GM12878 (cell line): Measurements from ENCODE around the gene SBNO1. TPM values are rescaled to one million over a fixed set of nuclear protein-coding genes. Genes with fewer than 3 reads are reported as not detected.

Experiments used
- ATAC-seq: fragments of 200-7000 bp; cut with Tn5 transposase; 3 replicates; pipeline ENCODE4 v1.9.1; 2020; ENCODE audit warnings: mild to moderate bottlenecking, moderate library complexity
- BruUV-seq: library from RNA; stranded (reverse); fragments of 400-500 nt; replicated peaks from 2 replicates; lab custom pipeline; 2021; lab: Mats Ljungman, UMichigan
- CTCF ChIA-PET: fragments of 300-600 bp; sonication (Branson Sonifier 250); formaldehyde crosslinking; extraction: SDS; loops from one replicate; lab custom pipeline; 2021; ENCODE audit warnings: inconsistent platforms; lab: Yijun Ruan, JAX
- POLR2A ChIA-PET: fragments of 350-600 bp; formaldehyde crosslinking; extraction: SDS; loops from one replicate; lab custom pipeline; 2021; ENCODE audit warnings: inconsistent platforms; lab: Charles Lee
- RAD21 ChIA-PET: fragments of 300-600 bp; sonication (Branson Sonifier 250); formaldehyde crosslinking; loops from one replicate; lab custom pipeline; 2023; ENCODE audit warnings: antibody characterized with exemption; ENCODE audit not compliant: unreplicated experiment; lab: Charles Lee
- SMC1A ChIA-PET: fragments of 300-600 bp; sonication (Branson Sonifier 250); formaldehyde crosslinking; loops from one replicate; lab custom pipeline; 2023; ENCODE audit not compliant: unreplicated experiment, uncharacterized antibody; lab: Charles Lee
- DNase-seq: peaks from one replicate; pipeline ENCODE4 v3.0.0-alpha.2; 2011; ENCODE audit warnings: low read depth, low spot score
- FAIRE-seq: peaks from 3 replicates; lab custom pipeline; 2011; peaks lifted over from hg19 to GRCh38; lab: Jason Lieb, UNC
- H2AFZ ChIP-seq: 2 replicates; pipeline ENCODE4 v1.6.0; 2011; ENCODE audit warnings: low read depth, low read length, control low read depth; ENCODE audit not compliant: control insufficient read depth
- H3K27ac ChIP-seq: 2 replicates; pipeline ENCODE4 v1.5.1; 2011; ENCODE audit warnings: control low read depth; ENCODE audit not compliant: control insufficient read depth, insufficient read depth
- H3K27me3 ChIP-seq, 2 experiments: replicated peaks in 1 of 2; 2 replicates each; pipeline versions ENCODE4 v1.6.0 to v1.6.1; 2011; ENCODE audit warnings: low read length in 1 of 2; ENCODE audit not compliant: control insufficient read depth in 2 of 2, insufficient read depth in 2 of 2
- H3K36me3 ChIP-seq, 2 experiments: 2 replicates each; pipeline ENCODE4 v1.5.1; 2011; ENCODE audit warnings: low read length in 1 of 2; ENCODE audit not compliant: control insufficient read depth in 2 of 2, insufficient read depth in 2 of 2
- H3K4me1 ChIP-seq: 2 replicates; pipeline ENCODE4 v1.6.1; 2011; ENCODE audit warnings: mild to moderate bottlenecking, low read length, moderate library complexity, mixed read lengths; ENCODE audit not compliant: control insufficient read depth, insufficient read depth
- H3K4me2 ChIP-seq: 2 replicates; pipeline ENCODE4 v1.6.0; 2011; ENCODE audit warnings: control low read depth; ENCODE audit not compliant: control insufficient read depth, insufficient read depth
- H3K4me3 ChIP-seq: fragments of 200-600 bp; sonication (generic); 2 replicates; pipeline ENCODE4 v1.5.1; 2016
- H3K79me2 ChIP-seq: 2 replicates; pipeline ENCODE4 v1.6.0; 2011; ENCODE audit warnings: low read length; ENCODE audit not compliant: control insufficient read depth, insufficient read depth
- H3K9ac ChIP-seq: 2 replicates; pipeline ENCODE4 v1.8.0; 2011; ENCODE audit warnings: low read length, control low read depth, mixed read lengths; ENCODE audit not compliant: control insufficient read depth, insufficient read depth
- H3K9me3 ChIP-seq: replicated peaks from 3 replicates; pipeline ENCODE4 v1.5.1; 2011; ENCODE audit warnings: mild to moderate bottlenecking, low read length; ENCODE audit not compliant: control insufficient read depth, insufficient read depth
- H4K20me1 ChIP-seq: 2 replicates; pipeline ENCODE4 v1.6.0; 2011; ENCODE audit not compliant: control insufficient read depth, insufficient read depth
- ASH2L ChIP-seq: fragments of 300-600, 200-600 bp; sonication (generic); IDR thresholded peaks from 2 replicates; pipeline ENCODE4 v1.6.1; 2017; ENCODE audit warnings: low read depth, mild to moderate bottlenecking, borderline replicate concordance
- BCLAF1 ChIP-seq: fragments of 450-650 bp; IDR thresholded peaks from 2 replicates; pipeline ENCODE4 v1.6.1; 2017; ENCODE audit warnings: antibody characterized with exemption, mild to moderate bottlenecking, moderate library complexity
- CHD4 ChIP-seq: fragments of 200-600 bp; sonication (generic); IDR thresholded peaks from 2 replicates; pipeline ENCODE4 v1.6.1; 2016; ENCODE audit warnings: mild to moderate bottlenecking
- IRF3 ChIP-seq: fragments of 450-650 bp; IDR thresholded peaks from 2 replicates; pipeline ENCODE4 v1.6.1; 2014; ENCODE audit warnings: mild to moderate bottlenecking
- MXI1 ChIP-seq: fragments of 150-350 bp; IDR thresholded peaks from 2 replicates; pipeline ENCODE4 v1.6.1; 2011; ENCODE audit warnings: low read depth, mild to moderate bottlenecking, inconsistent platforms, low read length, improper control_type of control experiment
- RAD21 ChIP-seq: IDR thresholded peaks from 2 replicates; pipeline ENCODE4 v1.6.1; 2011; ENCODE audit warnings: mild to moderate bottlenecking, low read depth, low read length, moderate library complexity; ENCODE audit not compliant: insufficient read depth
- RAD51 ChIP-seq: fragments of 450-650 bp; IDR thresholded peaks from 2 replicates; pipeline ENCODE4 v1.6.1; 2016; ENCODE audit warnings: moderate library complexity, mild to moderate bottlenecking, inconsistent platforms
- TCF3 ChIP-seq: IDR thresholded peaks from 2 replicates; pipeline ENCODE4 v1.6.1; 2012; ENCODE audit warnings: low read depth, mild to moderate bottlenecking, low read length, borderline replicate concordance; ENCODE audit not compliant: insufficient read depth
- USF1 ChIP-seq: IDR thresholded peaks from 2 replicates; pipeline ENCODE4 v1.6.1; 2011; ENCODE audit warnings: borderline replicate concordance, low read depth, mild to moderate bottlenecking, moderate library complexity, mixed read lengths, low read length; ENCODE audit not compliant: insufficient read depth; ENCODE audit errors: extremely low read length
- USF2 ChIP-seq: IDR thresholded peaks from 2 replicates; pipeline ENCODE4 v1.6.1; 2011; ENCODE audit warnings: low read depth, low read length, improper control_type of control experiment, borderline replicate concordance
- WRNIP1 ChIP-seq: IDR thresholded peaks from 2 replicates; pipeline ENCODE4 v1.6.1; 2011; ENCODE audit warnings: low read depth, low read length, improper control_type of control experiment, borderline replicate concordance
- ZBTB4 ChIP-seq: fragments of 450-650 bp; formaldehyde crosslinking; IDR thresholded peaks from 2 replicates; pipeline ENCODE4 v1.4.0; 2022; ENCODE audit warnings: mild to moderate bottlenecking, moderate library complexity
- ZNF622 ChIP-seq: fragments of 450-650 bp; IDR thresholded peaks from 2 replicates; pipeline ENCODE4 v1.6.1; 2017; ENCODE audit warnings: mild to moderate bottlenecking, inconsistent platforms
- WGBS: methylation state at CpG from one replicate; pipeline ENCODE4 v1.1.6; 2016; ENCODE audit warnings: low lambda C conversion rate; ENCODE audit not compliant: insufficient replicate concordance, insufficient coverage; ENCODE audit errors: missing lambda C conversion rate; 5-methylcytosine and 5-hydroxymethylcytosine counted together
- in situ Hi-C: fragments of 300-500 bp; cut with MboI; formaldehyde crosslinking; loops from 9 replicates; pipeline ENCODE4 v1.14.3; 2018; ENCODE audit warnings: mixed read lengths
- intact Hi-C: fragments of 100-400 bp; cut with micrococcal nuclease; formaldehyde crosslinking; loops from one replicate; pipeline ENCODE4 v1.14.2; 2022; ENCODE audit not compliant: unreplicated experiment
- polyA plus RNA-seq, 11 experiments: library from polyadenylated mRNA; depleted of rRNA in 4 of 11; unstranded in 6 of 11; stranded (reverse) in 5 of 11; fragments of >200 nt; fragmentation: Nextera tagmentation in 4 of 11; fragmentation: Illumina TruSeq in 1 of 11; extraction: Ambion mirVana in 4 of 11; extraction: Trizol in 1 of 11; gene quantifications; 1 replicate in 1 of 11; 2 replicates in 10 of 11; pipeline versions ENCODE4 v1.2.1 to v1.2.3, GENCODE V29; 2011 to 2016; ENCODE audit warnings: inconsistent platforms in 2 of 11, missing spikeins in 2 of 11, low read depth in 1 of 11
- total RNA-seq, 4 experiments: library from RNA; depleted of rRNA in 3 of 4; stranded (reverse); fragments of >200 nt in 3 of 4; fragmentation: Illumina TruSeq in 1 of 4; extraction: Trizol in 1 of 4; gene quantifications; 2 replicates each; pipeline versions ENCODE4 v1.2.1 to v1.2.3, GENCODE V29; 2013 to 2021

SBNO1 gene
- total and polyA plus RNA-seq, 10 of the 15 experiments (the other 5 are each of a cell fraction or from before 2014, with no cell fraction given): 7.5 to 39.7 (median 20.9) TPM

- Histone ChIP-seq H3K4me2 (no peak overlapping the region), H3K27ac (no peak overlapping the region), H3K4me3 (no peak overlapping the region), H4K20me1 (no peaks in the 10 kb centered on the region), H3K36me3 (no peaks in the 10 kb centered on the region; a peak in 2 of 4 replicates), H3K27me3 (no peaks in the 10 kb centered on the region), H3K9ac (no peak overlapping the region), H3K4me1 (peaks cover 17% of the 10 kb centered on the region), H3K9me3 (no peaks in the 10 kb centered on the region), H3K79me2 (peaks cover 27% of the 10 kb centered on the region), H2AFZ (no peak overlapping the region)
- no TSS peak for BruUV-seq
- DNase-seq (no peak), ATAC-seq (no peak), FAIRE-seq (no peak)
- 78% methylated on average over 7 of the region's 7 CpGs for WGBS
- intact Hi-C loops: no loop called here
- ChIA-PET CTCF (interaction anchor here (0.5 to 2.1 kb wide), 2 partner anchors 210 to 314 kb away, joined by 5 to 8 read pairs; no protein-coding TSS in a partner anchor), RAD21 (no interaction called here), POLR2A (interaction anchor here (0.5 to 1.3 kb wide), 2 partner anchors 35 to 106 kb away, joined by 3 read pairs; no protein-coding TSS in a partner anchor), SMC1A (interaction anchor here (1.1 kb wide), 1 partner anchor 335 kb away, joined by 3 read pairs; the partner anchor contains the start of gene DDX55)
- in situ Hi-C loops: loop anchor here (5.0 kb wide), 1 partner anchor 315 kb away; the partner anchor contains the start of gene TMED2
- TF ChIP-seq MXI1 (no peak), RAD21 (no peak), USF1 (no peak), WRNIP1 (no peak), BCLAF1 (no peak), ASH2L (no peak), RAD51 (no peak), TCF3 (no peak), ZBTB4 (CRISPR knock-in tag) (no peak), ZNF622 (no peak), USF2 (no peak), CHD4 (no peak), IRF3 (no peak)
Measured at GRCh38 chr12:123267335-123267920, 97.2 kb downstream of the SBNO1 start.
